ENCODE results near the gene NHS. TPM values are rescaled to one million over a fixed set of nuclear protein-coding genes. Genes with fewer than 3 reads are reported as not detected.
A peak's percentile ranks its signal among the peaks of the same experiment; 100 is the strongest.

The NHS gene
- total RNA-seq: 1 to 10 TPM; 5.0 to 8.7 (median 6.2) TPM

DNA sequence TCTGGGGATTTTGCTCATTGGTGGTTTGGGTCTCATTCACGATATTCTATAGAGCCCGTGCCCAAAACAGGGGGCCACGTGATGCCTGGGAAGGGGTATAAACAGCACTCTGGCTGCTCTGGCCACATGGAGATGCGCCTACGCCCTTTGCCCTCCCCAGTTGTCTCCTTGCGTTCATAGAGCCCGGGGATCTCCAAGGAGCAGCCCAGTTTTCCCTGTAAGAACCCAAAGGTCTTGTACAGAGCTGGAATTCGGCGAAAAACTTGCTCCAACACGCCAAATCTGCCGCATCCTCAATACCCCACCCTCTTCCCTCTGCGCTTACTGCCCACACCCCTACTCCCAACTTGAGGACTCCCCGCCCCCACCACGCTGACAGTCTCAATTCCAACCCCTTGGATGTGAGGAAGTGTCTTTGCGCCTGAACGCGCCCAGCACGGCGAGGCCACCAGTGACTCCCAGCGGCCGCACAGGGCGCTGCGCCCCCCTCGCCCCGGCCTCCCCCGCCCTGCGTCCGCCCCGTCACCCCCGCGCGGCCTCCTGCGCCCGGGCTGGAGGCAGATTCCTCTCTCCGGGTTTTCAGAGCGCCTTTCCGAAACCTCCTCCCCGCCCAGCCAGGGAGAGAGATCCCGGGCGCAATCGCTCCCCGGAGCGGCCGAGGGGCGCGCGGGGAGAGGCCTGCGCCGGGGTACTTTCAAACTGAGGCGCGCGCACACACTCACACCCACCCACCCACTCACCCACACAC is at the start of gene NHS:
Gene NHS, plus strand, starts transcription at position 582 of the 748 bp plus-strand sequence. CDS start 558 bp downstream, outside the sequence.
- intact Hi-C loops (cut with DNase I): loop anchor here (5.0 to 10.0 kb wide), 5 partner anchors 80 to 320 kb away; no protein-coding TSS in a partner anchor
- 29% methylated on average over 16 of the region's 52 CpGs for WGBS
- Histone ChIP-seq H3K4me1 (peaks cover 0 to 15% (median 6%) of the 10 kb centered on the region in 4 donors), H3K36me3 (no peaks in the 10 kb centered on the region), H3K4me3 (peak within 1 kb of the TSS; percentile 62 to 70 (median 64)), H3K9me3 (no peaks in the 10 kb centered on the region), H3K27me3 (no peaks in the 10 kb centered on the region), H3K27ac (replicated peaks in 1 of 4) (peak within 1 kb of the TSS; percentile 75 to 81 (median 80))
- DNase-seq (ENCODE audit: extremely low spot score): peak; percentile 92
- TF ChIP-seq, protein P1, sequence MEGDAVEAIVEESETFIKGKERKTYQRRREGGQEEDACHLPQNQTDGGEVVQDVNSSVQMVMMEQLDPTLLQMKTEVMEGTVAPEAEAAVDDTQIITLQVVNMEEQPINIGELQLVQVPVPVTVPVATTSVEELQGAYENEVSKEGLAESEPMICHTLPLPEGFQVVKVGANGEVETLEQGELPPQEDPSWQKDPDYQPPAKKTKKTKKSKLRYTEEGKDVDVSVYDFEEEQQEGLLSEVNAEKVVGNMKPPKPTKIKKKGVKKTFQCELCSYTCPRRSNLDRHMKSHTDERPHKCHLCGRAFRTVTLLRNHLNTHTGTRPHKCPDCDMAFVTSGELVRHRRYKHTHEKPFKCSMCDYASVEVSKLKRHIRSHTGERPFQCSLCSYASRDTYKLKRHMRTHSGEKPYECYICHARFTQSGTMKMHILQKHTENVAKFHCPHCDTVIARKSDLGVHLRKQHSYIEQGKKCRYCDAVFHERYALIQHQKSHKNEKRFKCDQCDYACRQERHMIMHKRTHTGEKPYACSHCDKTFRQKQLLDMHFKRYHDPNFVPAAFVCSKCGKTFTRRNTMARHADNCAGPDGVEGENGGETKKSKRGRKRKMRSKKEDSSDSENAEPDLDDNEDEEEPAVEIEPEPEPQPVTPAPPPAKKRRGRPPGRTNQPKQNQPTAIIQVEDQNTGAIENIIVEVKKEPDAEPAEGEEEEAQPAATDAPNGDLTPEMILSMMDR (IDR thresholded peaks at IDR 0.05): peak; percentile 43 to 78 (median 61)
- TF ChIP-seq POLR2A (IDR thresholded peaks at IDR 0.05; ENCODE audit: low read depth) (no peak), EP300 (IDR thresholded peaks at IDR 0.05) (no peak), POLR2AphosphoS5 (IDR thresholded peaks at IDR 0.05) (peak; percentile 44 to 67)

DNA sequence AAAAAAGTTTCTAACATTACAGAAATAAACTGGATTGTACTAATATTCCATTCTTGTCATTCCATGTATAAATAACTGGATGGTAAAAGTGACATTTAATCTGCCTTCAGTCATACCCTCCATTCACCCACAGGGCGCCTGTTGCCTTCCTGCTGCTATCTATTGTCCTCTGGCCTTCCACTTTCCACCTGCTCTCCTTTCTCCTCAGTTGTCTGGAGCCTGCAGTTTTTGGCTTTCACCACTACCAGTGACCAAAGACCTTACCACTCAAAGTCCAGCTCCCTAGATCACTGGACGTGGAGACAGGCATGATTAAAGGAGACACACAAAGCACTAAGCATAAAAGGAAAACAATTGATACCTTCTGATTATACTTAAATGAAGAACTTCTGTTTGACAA is 46.2 kb upstream of the NHS start:
- TF ChIP-seq POLR2A (IDR thresholded peaks at IDR 0.05; ENCODE audit: low read depth) (no peak), POLR2AphosphoS5 (IDR thresholded peaks at IDR 0.05) (no peak), EP300 (IDR thresholded peaks at IDR 0.05) (no peak)
- TF ChIP-seq, protein P1 (IDR thresholded peaks at IDR 0.05): no peak
- no peak for DNase-seq (ENCODE audit: extremely low spot score)
- 67% methylated on average over 2 of the region's 2 CpGs for WGBS
- no peaks in the 10 kb centered on the region for H3K4me1 ChIP-seq
- H3K27ac ChIP-seq (replicated peaks in 1 of 4): no peak overlapping the region
- no peaks in the 10 kb centered on the region for H3K27me3 ChIP-seq
- H3K9me3 ChIP-seq: no peaks in the 10 kb centered on the region
- no peaks in the 10 kb centered on the region for H3K36me3 ChIP-seq
- intact Hi-C loops (cut with DNase I): no loop called here
- no peak overlapping the region for H3K4me3 ChIP-seq

DNA sequence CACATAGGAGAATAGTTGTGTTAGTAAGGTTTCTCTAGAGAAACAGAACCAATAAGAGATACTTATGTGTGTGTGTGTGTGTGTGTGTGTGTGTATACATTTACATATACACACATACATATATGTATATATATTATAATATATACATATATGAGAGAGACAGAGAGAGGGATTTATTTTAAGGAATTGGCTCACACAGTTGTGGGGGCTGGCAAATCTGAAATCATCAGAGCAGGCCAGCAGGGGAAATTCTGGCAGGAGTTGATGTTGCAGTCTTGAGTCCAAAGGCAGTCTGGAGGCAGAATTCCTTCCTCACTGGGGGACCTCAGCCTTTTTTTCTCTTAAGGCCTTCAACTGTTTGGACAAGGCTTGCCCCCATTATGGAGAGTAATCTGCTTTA is 38.6 kb upstream of the NHS start:
- Histone ChIP-seq H3K9me3 (no peaks in the 10 kb centered on the region), H3K36me3 (no peaks in the 10 kb centered on the region), H3K27ac (replicated peaks in 1 of 4) (no peak overlapping the region), H3K4me3 (no peak overlapping the region), H3K4me1 (no peaks in the 10 kb centered on the region), H3K27me3 (no peaks in the 10 kb centered on the region)
- TF ChIP-seq POLR2A (IDR thresholded peaks at IDR 0.05; ENCODE audit: low read depth) (no peak), EP300 (IDR thresholded peaks at IDR 0.05) (no peak), POLR2AphosphoS5 (IDR thresholded peaks at IDR 0.05) (no peak)
- no peak for DNase-seq (ENCODE audit: extremely low spot score)
- intact Hi-C loops (cut with DNase I): no loop called here

DNA sequence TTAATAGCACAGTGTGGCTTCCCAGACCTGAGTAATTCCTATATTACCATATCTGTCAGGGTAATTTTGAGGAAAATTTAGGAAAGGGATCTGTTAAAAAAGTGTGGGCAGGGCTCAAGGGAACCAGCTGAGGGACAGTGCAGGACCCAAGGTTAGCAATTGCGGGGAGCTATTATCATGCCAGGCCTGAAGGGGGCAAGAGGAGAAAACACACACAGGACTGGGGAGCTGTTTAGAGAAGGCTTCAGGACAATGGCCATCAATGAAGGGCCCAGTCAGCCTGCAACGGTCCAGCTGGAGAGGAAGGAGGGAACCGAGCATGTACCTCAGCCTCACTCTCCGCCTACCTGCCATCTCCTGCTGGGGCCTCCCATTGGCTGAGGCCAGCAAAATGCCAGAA is 19.0 kb upstream of the NHS start:
- H3K27me3 ChIP-seq: no peaks in the 10 kb centered on the region
- H3K36me3 ChIP-seq: no peaks in the 10 kb centered on the region
- no peak for DNase-seq (ENCODE audit: extremely low spot score)
- H3K27ac ChIP-seq (replicated peaks in 1 of 4): no peak overlapping the region
- intact Hi-C loops (cut with DNase I): no loop called here
- TF ChIP-seq, protein P1 (IDR thresholded peaks at IDR 0.05): no peak
- TF ChIP-seq POLR2A (IDR thresholded peaks at IDR 0.05; ENCODE audit: low read depth) (no peak), POLR2AphosphoS5 (IDR thresholded peaks at IDR 0.05) (no peak), EP300 (IDR thresholded peaks at IDR 0.05) (no peak)
- H3K4me3 ChIP-seq: no peak overlapping the region
- peaks cover 0 to 11% (median 8%) of the 10 kb centered on the region in 4 donors for H3K4me1 ChIP-seq
- 65% methylated on average over 4 of the region's 4 CpGs for WGBS
- H3K9me3 ChIP-seq: no peaks in the 10 kb centered on the region

DNA sequence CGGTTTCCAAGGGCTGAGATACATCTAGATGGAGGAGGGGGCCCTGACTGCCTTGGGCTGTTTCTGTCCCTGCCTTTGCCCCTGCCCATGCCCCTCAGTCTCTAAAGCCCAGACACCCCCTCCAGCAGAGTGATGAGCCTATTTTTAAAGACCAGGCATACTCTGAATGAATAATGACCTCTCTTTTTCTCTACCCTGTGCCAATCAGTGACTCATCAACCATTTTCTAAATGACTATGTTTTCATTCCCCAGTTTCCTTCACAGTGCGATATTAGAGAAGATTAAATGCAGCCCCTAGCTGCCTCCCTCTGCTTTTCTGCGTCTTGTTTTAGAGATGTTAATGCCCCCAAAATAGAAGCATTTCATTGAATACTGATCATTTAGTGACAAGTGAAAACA is 15.5 kb upstream of the NHS start:
- no peak for DNase-seq (ENCODE audit: extremely low spot score)
- intact Hi-C loops (cut with DNase I): no loop called here
- Histone ChIP-seq H3K27me3 (no peaks in the 10 kb centered on the region), H3K36me3 (no peaks in the 10 kb centered on the region), H3K27ac (replicated peaks in 1 of 4) (peak overlapping the region in 2 of 4 donors; percentile 44 to 49), H3K4me1 (peaks cover 0 to 11% (median 8%) of the 10 kb centered on the region in 4 donors), H3K4me3 (no peak overlapping the region), H3K9me3 (no peaks in the 10 kb centered on the region)
- TF ChIP-seq EP300 (IDR thresholded peaks at IDR 0.05): no peak
- no peak for TF ChIP-seq POLR2AphosphoS5 (IDR thresholded peaks at IDR 0.05)
- no peak for TF ChIP-seq POLR2A (IDR thresholded peaks at IDR 0.05; ENCODE audit: low read depth)
- TF ChIP-seq, protein P1 (IDR thresholded peaks at IDR 0.05): no peak
- 33% methylated on average over 3 of the region's 3 CpGs for WGBS

Data from esophagus muscularis mucosa (tissue), 4 donors.